D721Med (cell line): ENCODE measurements around the gene ACIN1.
"Not testable (repeated sequence)": the region's sequence is repeated elsewhere in the genome, so short reads cannot be mapped to it uniquely, and the experiment has no call there.

Source experiments
- DNase-seq: peaks from one replicate; pipeline ENCODE4 v3.0.0; 2011; ENCODE audit warnings: low spot score; ENCODE audit not compliant: insufficient read length
- FAIRE-seq: peaks from 2 replicates; lab custom pipeline; 2011; peaks lifted over from hg19 to GRCh38; lab: Jason Lieb, UNC
- CTCF ChIP-seq: IDR thresholded peaks from 2 replicates; pipeline ENCODE4 v1.5.1; 2012; ENCODE audit warnings: mild to moderate bottlenecking, control low read depth; ENCODE audit not compliant: insufficient read depth; ENCODE audit errors: missing control alignments

The ACIN1 gene

GRCh38 chr14:23020143-23021128, 74.5 kb downstream of the ACIN1 start:
- TF ChIP-seq CTCF, result no peak
- no peak for FAIRE-seq
- DNase-seq, result no peak

GRCh38 chr14:23018107-23018506, 76.8 kb downstream of the ACIN1 start:
- TF ChIP-seq CTCF, result no peak
- no peak for FAIRE-seq
- no peak for DNase-seq

- FAIRE-seq (no peak), DNase-seq (no peak)
- TF ChIP-seq CTCF, result no peak
Observed at GRCh38 chr14:23017091-23017490, 77.8 kb downstream of the ACIN1 start.

- TF ChIP-seq CTCF, result no peak
- DNase-seq (no peak), FAIRE-seq (no peak)
Observed at GRCh38 chr14:23015618-23016017, 79.3 kb downstream of the ACIN1 start.

- not testable (repeated sequence) for DNase-seq, FAIRE-seq
Observed at GRCh38 chr14:23013749-23014054, 81.2 kb downstream of the ACIN1 start.

GRCh38 chr14:23013054-23013748, 81.7 kb downstream of the ACIN1 start:
- no peak for DNase-seq
- TF ChIP-seq CTCF, result no peak
- no peak for FAIRE-seq

- FAIRE-seq (no peak), DNase-seq (no peak)
- no peak for TF ChIP-seq CTCF
Observed at GRCh38 chr14:23009939-23010726, 84.8 kb downstream of the ACIN1 start, which contains the start of gene C14orf93. Gene C14orf93 (minus strand): TSS chr14:23010143. CDS start chr14:22999023, 11,120 bp downstream.
